GM19035 (cell line): ENCODE data around the gene DNAH6.

Experiments
- ATAC-seq: cut with Tn5 transposase; IDR thresholded peaks from one replicate; pipeline ENCODE4 v1.9.1; 2021; ENCODE audit not compliant: unreplicated experiment

DNAH6 gene

GRCh38 chr2:84830758-84831500, 314.6 kb downstream of the DNAH6 start:
- no peak for ATAC-seq

GRCh38 chr2:84832772-84833461, 316.6 kb downstream of the DNAH6 start:
- peak; percentile 69 for ATAC-seq

DNA sequence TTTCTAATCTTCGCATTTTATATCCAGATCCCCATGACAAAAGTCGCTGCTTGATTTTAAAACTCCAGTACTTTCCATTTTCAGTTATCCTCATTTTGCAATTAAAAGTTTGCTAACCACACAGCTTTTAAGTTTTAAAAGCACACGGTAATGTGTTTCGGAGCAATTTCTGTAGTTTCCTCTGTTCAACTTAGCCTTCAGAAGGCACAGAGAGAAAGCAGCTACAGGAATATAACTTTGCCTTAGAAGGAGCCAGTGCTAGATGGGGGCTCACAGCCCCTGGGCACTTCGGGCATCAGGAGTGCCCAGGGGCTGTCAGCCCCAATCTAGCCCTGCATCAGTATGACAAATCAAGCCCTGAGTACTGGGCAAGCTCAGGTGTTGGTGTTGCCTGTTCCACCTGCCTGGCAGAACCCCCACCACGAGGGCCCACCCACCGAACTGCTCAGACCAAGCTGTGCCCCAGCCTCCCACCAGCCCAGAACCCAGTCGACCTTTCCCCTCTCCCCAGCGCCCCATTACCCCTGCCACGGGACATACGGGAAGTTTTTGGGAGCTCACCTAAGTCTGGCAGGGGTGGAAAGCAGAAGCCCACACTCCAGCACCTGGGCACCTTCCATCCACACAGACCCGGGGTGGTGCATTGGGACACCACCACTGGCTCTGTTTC, 317.3 kb downstream of the DNAH6 start:
- ATAC-seq = no peak

DNA sequence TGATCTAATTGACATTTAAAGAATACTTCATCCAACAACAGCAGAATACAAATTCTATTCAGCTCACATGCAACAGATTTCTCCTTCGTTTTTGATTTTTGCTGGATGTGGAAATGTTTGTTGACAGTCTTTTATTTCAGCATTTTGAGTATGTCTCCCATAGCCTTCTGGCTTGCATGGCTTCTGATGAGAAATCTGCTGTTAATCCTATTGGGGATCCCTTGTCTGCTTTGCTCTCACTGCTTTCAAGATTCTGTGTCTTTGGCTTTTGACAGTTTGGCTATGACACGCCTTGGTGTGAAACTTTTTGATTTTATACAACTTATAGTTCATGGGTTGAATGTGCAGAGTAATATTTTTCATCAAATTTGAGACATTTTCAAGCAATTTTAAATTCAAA, 319.9 kb downstream of the DNAH6 start:
- ATAC-seq = no peak

- no peak for ATAC-seq
These were observed 322.3 kb downstream of the DNAH6 start for GRCh38 chr2:84838434-84839145.

GRCh38 chr2:84839851-84840250, 323.6 kb downstream of the DNAH6 start:
- ATAC-seq = no peak

- ATAC-seq = no peak
These were observed 324.0 kb downstream of the DNAH6 start for GRCh38 chr2:84840306-84840705.

GRCh38 chr2:84841577-84841976, 325.3 kb downstream of the DNAH6 start:
- no peak for ATAC-seq

DNA sequence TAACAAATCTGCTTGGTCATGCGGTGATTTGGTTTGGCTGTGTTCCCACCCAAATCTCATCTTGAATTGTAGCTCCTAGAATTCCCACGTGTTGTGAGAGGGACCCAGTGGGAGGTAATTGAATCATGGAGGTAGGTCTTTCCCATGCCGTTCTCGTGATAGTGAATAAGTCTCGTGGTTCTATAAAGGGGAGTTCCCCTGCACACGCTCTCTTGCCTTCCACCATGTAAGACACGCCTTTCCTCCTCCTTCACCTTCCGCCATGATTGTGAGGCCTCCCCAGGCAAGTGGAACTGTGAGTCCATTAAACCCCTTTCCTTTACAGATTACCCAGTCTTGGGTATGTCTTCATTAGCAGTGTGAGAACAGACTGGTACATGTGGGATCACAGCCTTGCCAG, 327.8 kb downstream of the DNAH6 start:
- no peak for ATAC-seq

DNA sequence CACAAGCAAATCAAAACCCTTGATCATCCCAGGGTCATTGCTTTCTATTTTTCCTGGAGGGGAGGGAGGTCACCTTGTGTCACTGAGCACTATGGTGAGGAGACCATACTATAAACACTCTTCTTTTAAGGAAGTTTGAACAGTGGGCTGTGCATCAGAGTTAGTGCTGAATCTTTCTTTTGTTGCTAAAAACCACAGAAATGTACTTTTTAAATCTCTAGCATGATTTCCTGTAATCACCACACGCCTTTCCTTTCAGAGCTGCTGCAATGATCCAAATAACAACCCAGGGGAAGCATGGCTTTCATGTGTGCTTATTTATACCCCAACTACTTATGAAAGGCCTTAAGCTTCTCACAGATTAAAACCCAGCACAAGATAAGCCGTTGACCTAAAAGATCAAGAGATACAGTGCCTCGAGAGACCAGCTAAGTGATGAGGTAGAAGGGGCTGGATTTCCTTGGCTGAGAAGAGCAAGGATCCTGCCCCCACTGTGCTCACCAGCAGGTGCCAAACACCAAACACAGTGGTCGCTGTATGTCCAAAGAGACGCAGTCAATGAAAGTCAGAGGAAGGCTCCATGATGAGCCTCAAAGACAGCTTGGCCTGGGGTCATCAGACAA, 329.9 kb downstream of the DNAH6 start:
- no peak for ATAC-seq

GRCh38 chr2:84846741-84847142, 330.4 kb downstream of the DNAH6 start:
- ATAC-seq = no peak

DNA sequence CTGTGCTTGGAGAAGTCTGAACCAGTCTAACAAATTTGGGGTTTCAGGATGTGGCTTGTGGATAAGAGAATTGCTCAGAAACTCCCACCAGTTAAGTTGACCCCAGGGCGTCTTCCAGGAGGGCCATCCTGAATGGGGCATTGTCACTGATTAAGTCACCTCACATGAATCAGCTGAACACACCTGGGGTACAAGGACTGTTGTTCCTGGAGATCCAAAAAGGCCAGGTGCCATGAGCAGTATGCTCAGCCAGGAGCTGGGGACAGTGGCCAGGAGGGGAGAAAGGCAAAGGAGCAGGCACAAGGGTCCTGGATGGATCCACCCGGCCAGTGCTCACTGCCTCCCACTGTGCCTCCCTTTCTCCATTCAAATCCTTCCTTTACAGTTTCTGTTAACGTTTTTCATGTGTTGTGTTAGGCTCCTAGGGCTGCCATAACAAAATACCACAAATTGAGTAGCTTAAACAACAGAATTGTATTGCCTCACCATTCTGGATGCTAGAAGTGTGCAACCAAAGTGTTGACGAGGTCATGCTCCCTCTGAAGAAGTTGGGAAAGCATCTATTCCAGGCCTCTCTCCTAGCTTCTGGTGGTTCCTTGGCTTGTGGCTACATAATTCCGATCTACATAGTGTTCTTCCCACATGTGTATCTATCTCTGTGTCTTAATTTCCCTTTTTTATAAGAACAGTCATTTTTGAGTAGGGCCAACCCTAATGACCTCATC, 331.2 kb downstream of the DNAH6 start:
- ATAC-seq = no peak

GRCh38 chr2:84849271-84849952, 333.1 kb downstream of the DNAH6 start:
- ATAC-seq = no peak

GRCh38 chr2:84850471-84850870, 334.2 kb downstream of the DNAH6 start:
- ATAC-seq = no peak

DNA sequence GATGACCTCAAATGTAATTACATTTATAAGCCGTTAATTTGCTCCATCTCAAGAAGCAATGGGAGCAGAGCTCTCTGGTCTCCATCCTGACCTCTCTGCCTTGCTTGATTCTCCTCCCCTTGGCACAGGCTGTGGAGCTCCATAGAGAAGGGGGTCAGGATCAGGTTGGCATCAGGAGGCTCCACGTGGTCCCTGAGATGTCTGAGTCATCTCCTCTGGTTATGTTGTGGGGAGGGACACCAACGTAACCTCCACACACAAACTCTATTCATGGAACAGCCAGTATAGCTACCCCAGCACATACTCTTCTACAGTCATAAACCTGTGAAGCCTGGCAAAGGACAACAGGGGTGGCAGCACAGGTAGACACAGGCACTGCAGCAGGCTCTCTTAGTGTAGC, 335.6 kb downstream of the DNAH6 start:
- ATAC-seq = no peak

GRCh38 chr2:84854850-84855249, 338.6 kb downstream of the DNAH6 start:
- no peak for ATAC-seq

GRCh38 chr2:84855731-84856130, 339.4 kb downstream of the DNAH6 start:
- no peak for ATAC-seq

DNA sequence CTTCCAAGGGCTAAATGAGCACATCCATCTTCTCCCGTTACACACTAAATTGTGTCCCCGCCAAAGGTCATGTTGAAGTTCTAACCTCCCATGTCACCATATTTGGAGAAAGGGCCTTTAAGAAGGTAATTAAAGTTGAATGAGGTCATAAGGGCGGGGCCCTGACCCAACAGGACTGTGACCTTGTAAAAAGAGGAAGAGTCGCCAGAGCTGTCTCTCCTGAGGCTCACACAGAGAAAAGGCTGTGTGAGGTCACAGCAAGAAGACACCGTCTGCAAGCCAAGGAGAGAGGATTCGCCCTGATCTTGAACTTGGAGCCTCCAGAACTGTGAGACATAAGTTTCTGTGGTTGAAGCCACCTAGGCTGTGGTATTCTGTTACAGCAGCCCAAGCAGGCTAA, 340.5 kb downstream of the DNAH6 start:
- ATAC-seq = peak; percentile 69

- ATAC-seq = no peak
These were observed 341.3 kb downstream of the DNAH6 start for GRCh38 chr2:84857566-84857965.

DNA sequence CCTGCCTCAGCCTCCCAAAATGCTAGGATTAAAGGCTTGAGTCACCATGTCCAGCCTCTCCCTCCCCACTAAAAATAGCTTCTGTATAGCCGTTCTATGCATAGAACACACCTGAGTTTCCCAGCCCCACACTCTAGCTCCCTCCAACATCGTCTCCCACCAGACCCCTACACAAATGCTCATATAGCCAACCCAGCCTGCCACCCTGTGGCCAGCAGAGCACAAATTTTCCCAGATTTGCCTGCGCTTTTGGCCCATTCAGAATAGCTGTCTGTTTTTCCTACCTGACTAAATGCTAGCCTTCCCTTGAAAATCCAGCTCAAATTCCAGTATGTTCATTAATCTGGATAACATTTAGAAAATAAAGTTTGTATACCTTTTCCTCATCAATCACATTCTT, 341.8 kb downstream of the DNAH6 start:
- no peak for ATAC-seq
